Suppressor macrophage (primary cell): ENCODE data around the gene THBS2.
A peak's percentile ranks its signal among the peaks of the same experiment; 100 is the strongest.

Experiments
- DNase-seq, 4 experiments: peaks; one replicate each; pipeline ENCODE4 v3.0.0-alpha.2; 2020 to 2022

The THBS2 gene

GRCh38 chr6:169248521-169248971 lies 5.1 kb downstream of the THBS2 start:
- DNase-seq: no peak

GRCh38 chr6:169247991-169248390 lies 5.7 kb downstream of the THBS2 start:
- no peak for DNase-seq

- no peak for DNase-seq
Measured at GRCh38 chr6:169247419-169247818, 6.2 kb downstream of the THBS2 start.

- no peak for DNase-seq
Measured at GRCh38 chr6:169246445-169246844, 7.2 kb downstream of the THBS2 start.

- no peak for DNase-seq
Measured at GRCh38 chr6:169244684-169245383, 8.8 kb downstream of the THBS2 start.

GRCh38 chr6:169243661-169244060 lies 10.0 kb downstream of the THBS2 start:
- no peak for DNase-seq

GRCh38 chr6:169243186-169243585 lies 10.5 kb downstream of the THBS2 start:
- DNase-seq: no peak

- DNase-seq: no peak
Measured at GRCh38 chr6:169241688-169242350, 11.8 kb downstream of the THBS2 start.

- DNase-seq: peak in 1 of 4 experiments; percentile 27
Measured at GRCh38 chr6:169240591-169241390, 12.9 kb downstream of the THBS2 start.

- DNase-seq: no peak
Measured at GRCh38 chr6:169240125-169240524, 13.5 kb downstream of the THBS2 start.

GRCh38 chr6:169239181-169239580 lies 14.5 kb downstream of the THBS2 start:
- no peak for DNase-seq

- no peak for DNase-seq
Measured at GRCh38 chr6:169238766-169239165, 14.9 kb downstream of the THBS2 start.

- DNase-seq: no peak
Measured at GRCh38 chr6:169237496-169238134, 16.0 kb downstream of the THBS2 start.

GRCh38 chr6:169236988-169237387 lies 16.7 kb downstream of the THBS2 start:
- no peak for DNase-seq

GRCh38 chr6:169236545-169236944 lies 17.1 kb downstream of the THBS2 start:
- DNase-seq: no peak

GRCh38 chr6:169235286-169235685 lies 18.4 kb downstream of the THBS2 start:
- no peak for DNase-seq

- no peak for DNase-seq
Measured at GRCh38 chr6:169234634-169235033, 19.0 kb downstream of the THBS2 start.

- DNase-seq: no peak
Measured at GRCh38 chr6:169233832-169234231, 19.8 kb downstream of the THBS2 start.

GRCh38 chr6:169233181-169233580 lies 20.5 kb downstream of the THBS2 start:
- DNase-seq: no peak

- no peak for DNase-seq
Measured at GRCh38 chr6:169232507-169232931, 21.1 kb downstream of the THBS2 start.

- no peak for DNase-seq
Measured at GRCh38 chr6:169231790-169232506, 21.7 kb downstream of the THBS2 start.
